ENCODE data around the gene PEX13. TPM values are rescaled to one million over a fixed set of nuclear protein-coding genes. Genes with fewer than 3 reads are reported as not detected.

PEX13 gene
- total and polyA plus RNA-seq, 10 of the 15 experiments (the other 5 are each of a cell fraction or from before 2014, with no cell fraction given): 2.6 to 27.6 (median 17.8) TPM

GRCh38 chr2:60992985-60993392 lies 24.5 kb upstream of the PEX13 start (continued):
- no peak for TF ChIP-seq E4F1 (IDR thresholded peaks at IDR 0.05; ENCODE audit: borderline replicate concordance, partially characterized antibody)
- TF ChIP-seq FOS (IDR thresholded peaks at IDR 0.05; ENCODE audit: borderline replicate concordance, extremely low read depth, insufficient read length): no peak
- TF ChIP-seq POLR2A (IDR thresholded peaks at IDR 0.05; ENCODE audit: low read depth, low read length): no peak
- TF ChIP-seq SREBF1 (IDR thresholded peaks at IDR 0.05; ENCODE audit: low read length): no peak
- TF ChIP-seq PRDM15 (CRISPR knock-in tag; IDR thresholded peaks at IDR 0.05): no peak
- no peak for TF ChIP-seq NR2C2 (IDR thresholded peaks at IDR 0.05; ENCODE audit: borderline replicate concordance, control insufficient read depth, insufficient read length, low read depth)
- TF ChIP-seq NRF1 (conservative IDR thresholded peaks at IDR 0.05; ENCODE audit: low read depth, low read length): no peak
- TF ChIP-seq EGR1 (IDR thresholded peaks at IDR 0.05; ENCODE audit: borderline replicate concordance in 1 of 2, low read depth in 2 of 2, low read length in 2 of 2): no peak
- TF ChIP-seq HDAC2 (IDR thresholded peaks at IDR 0.05): no peak
- no peak for TF ChIP-seq TCF3 (IDR thresholded peaks at IDR 0.05; ENCODE audit: borderline replicate concordance, insufficient read depth, low read depth, low read length)
- peak; percentile 96 to 97 for TF ChIP-seq IKZF2 (IDR thresholded peaks at IDR 0.05)
- no peak for TF ChIP-seq RBBP5 (conservative IDR thresholded peaks at IDR 0.05)
- no peak for TF ChIP-seq TARDBP (IDR thresholded peaks at IDR 0.05; ENCODE audit: borderline replicate concordance)
- peak; percentile 36 for TF ChIP-seq E2F8 (IDR thresholded peaks at IDR 0.05; ENCODE audit: low read depth, partially characterized antibody)
- TF ChIP-seq CREB1 (IDR thresholded peaks at IDR 0.05; ENCODE audit: low read depth): peak; percentile 86
- no peak for TF ChIP-seq ZNF622 (IDR thresholded peaks at IDR 0.05)
- TF ChIP-seq CBX3 (IDR thresholded peaks at IDR 0.05; ENCODE audit: borderline replicate concordance, low read depth): no peak
- no peak for TF ChIP-seq ELK1 (IDR thresholded peaks at IDR 0.05; ENCODE audit: low read depth, low read length)
- no peak for TF ChIP-seq MYC (IDR thresholded peaks at IDR 0.05; ENCODE audit: insufficient read depth, insufficient read length, insufficient replicate concordance, low read length, severe bottlenecking)
- TF ChIP-seq RB1 (IDR thresholded peaks at IDR 0.05; ENCODE audit: borderline replicate concordance): no peak
- 0 out of 2 replicates have a peak, but pooled peaks have one; percentile 52 for TF ChIP-seq GATAD2B (conservative IDR thresholded peaks at IDR 0.05; ENCODE audit: low read depth)
- no peak for TF ChIP-seq SMARCA5 (IDR thresholded peaks at IDR 0.05)
- no peak for TF ChIP-seq WRNIP1 (IDR thresholded peaks at IDR 0.05; ENCODE audit: borderline replicate concordance, low read depth, low read length)

All from GM12878 (cell line).